Neuron (in vitro differentiated cells): ENCODE data around the gene ATP2C2.
"Not testable (repeated sequence)": the region's sequence is repeated elsewhere in the genome, so short reads cannot be mapped to it uniquely, and the experiment has no call there.

Experiments
- H2AFZ ChIP-seq: one replicate; pipeline ENCODE4 v1.6.1; 2013; ENCODE audit warnings: low read depth, mild to moderate bottlenecking, inconsistent platforms, low read length, moderate library complexity
- H3K27me3 ChIP-seq: one replicate; pipeline ENCODE4 v1.6.1; 2013; ENCODE audit warnings: low read length; ENCODE audit not compliant: insufficient read depth
- H3K36me3 ChIP-seq: one replicate; pipeline ENCODE4 v1.6.1; 2013; ENCODE audit warnings: low read length; ENCODE audit not compliant: insufficient read depth
- H3K4me1 ChIP-seq: one replicate; pipeline ENCODE4 v1.6.1; 2013; ENCODE audit warnings: low read length; ENCODE audit not compliant: insufficient read depth
- H3K4me3 ChIP-seq: 2 replicates; pipeline ENCODE4 v1.5.1; 2013; ENCODE audit warnings: mild to moderate bottlenecking, low read length, moderate library complexity
- H3K9me3 ChIP-seq: one replicate; pipeline ENCODE4 v1.6.1; 2013; ENCODE audit warnings: low read length

The ATP2C2 gene

DNA sequence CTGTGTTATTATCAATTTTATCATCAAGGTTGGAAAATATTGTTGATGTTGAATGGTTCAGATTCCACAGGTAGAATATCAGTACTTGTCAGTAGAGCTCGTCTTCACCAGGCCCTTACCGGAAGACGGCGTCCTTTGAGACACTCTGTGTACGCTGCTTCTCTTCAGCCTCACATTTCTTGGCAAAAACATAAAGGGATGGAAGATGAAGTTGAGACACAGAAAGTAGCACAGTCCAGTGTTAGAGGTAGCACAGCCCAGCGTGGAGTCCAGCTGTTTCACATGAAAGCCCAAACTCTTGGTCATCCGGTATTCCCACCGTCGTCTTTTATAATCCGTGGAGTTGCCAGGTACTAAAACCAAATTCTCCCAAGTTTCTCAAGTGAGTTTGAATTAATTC, 30.4 kb downstream of the ATP2C2 start:
- Histone ChIP-seq H3K4me1 (peaks cover 2% of the 10 kb centered on the region), H2AFZ (no peak overlapping the region), H3K9me3 (no peaks in the 10 kb centered on the region), H3K4me3 (no peak overlapping the region), H3K36me3 (no peaks in the 10 kb centered on the region), H3K27me3 (no peaks in the 10 kb centered on the region)

DNA sequence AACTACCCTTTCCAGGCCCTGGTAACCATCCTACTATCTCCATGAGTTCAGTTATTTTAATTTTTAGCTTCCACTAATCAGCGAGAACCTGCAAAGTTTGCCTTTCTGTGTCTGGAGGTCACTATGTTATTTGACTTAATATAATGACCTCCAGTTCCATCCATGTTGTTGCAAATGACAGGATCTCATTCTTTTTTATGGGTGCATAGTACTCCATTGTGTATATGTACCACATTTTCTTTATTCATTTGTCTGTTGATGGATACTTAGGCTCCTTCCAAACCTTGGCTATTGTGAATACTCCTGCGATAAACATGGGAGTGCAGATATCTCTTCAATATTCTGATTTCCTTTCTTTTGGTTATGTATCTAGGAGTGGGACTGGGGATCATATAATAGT, 31.6 kb downstream of the ATP2C2 start:
- H3K36me3 ChIP-seq, H3K4me1 ChIP-seq, H3K9me3 ChIP-seq, H2AFZ ChIP-seq, H3K4me3 ChIP-seq, H3K27me3 ChIP-seq: not testable (repeated sequence)

DNA sequence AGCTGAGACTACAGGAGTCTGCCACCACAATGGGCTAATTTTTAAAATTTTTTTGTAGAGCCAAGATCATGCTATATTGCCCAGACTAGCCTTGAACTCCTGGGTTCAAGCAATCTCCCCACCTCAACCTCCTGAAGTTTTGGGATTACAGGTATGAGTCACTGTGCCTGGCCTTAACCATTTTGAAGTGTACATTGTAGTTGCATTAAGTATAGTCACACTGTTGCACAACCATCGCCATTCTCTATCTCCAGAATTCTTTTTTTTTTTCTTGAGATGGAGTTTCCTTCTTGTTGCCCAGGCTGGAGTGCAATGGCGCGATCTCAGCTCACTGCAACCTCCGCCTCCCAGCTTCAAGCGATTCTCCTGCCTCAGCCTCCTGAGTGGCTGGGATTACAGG, 35.1 kb downstream of the ATP2C2 start:
- not testable (repeated sequence) for H2AFZ ChIP-seq, H3K4me1 ChIP-seq, H3K36me3 ChIP-seq, H3K4me3 ChIP-seq, H3K9me3 ChIP-seq, H3K27me3 ChIP-seq

DNA sequence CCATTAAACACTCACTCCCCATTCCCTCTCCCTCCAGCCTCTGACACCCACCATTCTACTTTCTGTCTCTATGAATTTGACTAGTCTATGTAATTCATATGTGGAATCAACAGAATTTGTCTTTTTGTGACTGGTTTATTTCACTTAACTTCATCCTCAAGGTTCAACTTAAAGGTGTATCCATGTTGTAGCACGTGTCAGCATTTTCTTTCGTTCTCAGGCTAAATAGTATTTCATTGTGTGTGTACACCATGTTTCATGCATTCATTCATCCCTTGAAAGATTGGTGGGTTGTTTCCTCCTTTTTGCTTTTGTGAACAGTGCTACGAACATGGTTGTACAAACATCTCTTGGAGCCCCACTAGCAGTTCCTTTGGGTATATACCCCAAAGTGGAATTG, 36.0 kb downstream of the ATP2C2 start:
- H3K4me3 ChIP-seq: no peak overlapping the region
- no peaks in the 10 kb centered on the region for H3K9me3 ChIP-seq
- peaks cover 14% of the 10 kb centered on the region for H3K4me1 ChIP-seq
- H2AFZ ChIP-seq: no peak overlapping the region
- no peaks in the 10 kb centered on the region for H3K27me3 ChIP-seq
- no peaks in the 10 kb centered on the region for H3K36me3 ChIP-seq

DNA sequence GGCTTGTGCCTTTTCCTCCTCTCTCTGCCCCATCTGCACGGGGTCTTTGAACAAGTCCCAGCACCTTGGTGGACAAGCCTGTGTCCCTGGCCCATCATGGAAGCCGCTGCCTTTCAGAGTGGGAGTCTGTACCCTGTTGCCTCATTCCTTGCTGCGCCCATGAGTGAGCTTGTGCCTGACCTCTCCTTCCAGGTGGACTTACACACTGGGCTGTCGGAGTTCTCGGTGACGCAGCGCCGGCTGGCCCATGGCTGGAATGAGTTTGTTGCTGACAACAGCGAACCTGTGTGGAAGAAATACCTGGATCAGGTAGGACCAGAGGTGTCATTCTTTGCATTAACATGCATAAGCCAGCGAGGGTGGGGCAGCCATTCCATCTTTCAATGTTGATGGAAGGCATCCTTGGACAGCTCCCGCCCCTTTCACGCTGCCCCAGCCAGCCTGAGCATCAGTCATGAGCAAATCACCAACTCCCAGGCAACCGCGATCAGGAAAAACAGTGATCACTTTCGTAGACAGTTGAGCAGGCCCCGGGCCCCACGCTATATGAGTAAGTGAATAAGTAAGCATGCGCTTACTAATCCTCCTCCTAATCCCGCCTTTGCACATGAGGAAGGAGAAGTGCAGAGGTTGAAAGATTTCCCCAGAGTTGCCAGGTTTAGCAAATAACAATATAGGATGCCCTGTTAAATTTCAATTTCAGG, 36.8 kb downstream of the ATP2C2 start:
- Histone ChIP-seq H3K4me3 (no peak overlapping the region), H2AFZ (no peak overlapping the region), H3K36me3 (no peaks in the 10 kb centered on the region), H3K9me3 (no peaks in the 10 kb centered on the region), H3K4me1 (peaks cover 14% of the 10 kb centered on the region), H3K27me3 (no peaks in the 10 kb centered on the region)

DNA sequence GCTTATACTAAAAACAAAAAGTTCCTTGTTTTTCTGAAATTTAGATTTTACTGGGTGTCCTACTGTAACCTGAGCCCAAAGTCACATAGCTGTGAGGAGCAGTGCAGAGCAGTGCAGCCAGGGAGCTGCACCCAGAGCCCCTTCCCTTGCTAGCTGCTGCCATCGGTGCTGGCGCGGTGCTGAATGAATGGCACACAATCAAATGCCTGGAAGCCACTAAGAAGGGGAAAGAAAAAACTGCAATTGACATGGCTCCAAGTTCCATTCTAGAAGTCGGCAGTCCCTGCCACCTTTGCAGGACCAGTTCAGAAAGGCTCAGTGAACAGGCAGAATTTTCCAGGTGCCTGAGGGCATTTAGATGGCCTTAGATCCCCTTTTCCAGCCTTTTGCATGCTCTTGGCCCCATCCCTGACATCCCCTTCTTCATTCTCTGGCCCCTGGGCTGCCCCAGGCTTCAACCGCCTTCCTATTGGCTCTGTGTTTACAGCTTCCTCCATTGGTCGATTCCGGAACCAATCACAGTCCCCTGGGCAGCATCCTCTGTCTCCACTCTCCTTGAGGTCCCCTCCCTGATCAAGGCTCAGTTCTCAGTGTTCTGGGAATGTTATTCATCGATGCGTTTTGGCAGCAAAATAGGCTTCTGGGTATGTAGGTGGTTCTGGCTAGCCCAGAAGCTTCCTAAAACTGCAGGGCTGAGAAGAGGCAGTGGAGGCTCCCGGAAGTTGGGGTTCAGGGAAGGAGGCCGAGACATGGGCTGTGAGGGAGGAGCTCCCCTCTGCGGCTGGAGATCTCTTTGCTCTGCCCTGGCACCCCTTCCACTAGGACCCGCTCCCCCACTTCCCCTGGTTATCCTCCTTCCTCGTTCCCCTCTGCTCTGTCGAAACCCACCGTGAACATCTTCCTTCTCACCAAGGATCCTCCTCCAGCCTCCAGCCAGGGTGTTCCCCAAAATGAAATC, 37.9 kb downstream of the ATP2C2 start:
- no peaks in the 10 kb centered on the region for H3K9me3 ChIP-seq
- peaks cover 14% of the 10 kb centered on the region for H3K4me1 ChIP-seq
- no peak overlapping the region for H3K4me3 ChIP-seq
- H3K27me3 ChIP-seq: no peaks in the 10 kb centered on the region
- no peak overlapping the region for H2AFZ ChIP-seq
- no peaks in the 10 kb centered on the region for H3K36me3 ChIP-seq

DNA sequence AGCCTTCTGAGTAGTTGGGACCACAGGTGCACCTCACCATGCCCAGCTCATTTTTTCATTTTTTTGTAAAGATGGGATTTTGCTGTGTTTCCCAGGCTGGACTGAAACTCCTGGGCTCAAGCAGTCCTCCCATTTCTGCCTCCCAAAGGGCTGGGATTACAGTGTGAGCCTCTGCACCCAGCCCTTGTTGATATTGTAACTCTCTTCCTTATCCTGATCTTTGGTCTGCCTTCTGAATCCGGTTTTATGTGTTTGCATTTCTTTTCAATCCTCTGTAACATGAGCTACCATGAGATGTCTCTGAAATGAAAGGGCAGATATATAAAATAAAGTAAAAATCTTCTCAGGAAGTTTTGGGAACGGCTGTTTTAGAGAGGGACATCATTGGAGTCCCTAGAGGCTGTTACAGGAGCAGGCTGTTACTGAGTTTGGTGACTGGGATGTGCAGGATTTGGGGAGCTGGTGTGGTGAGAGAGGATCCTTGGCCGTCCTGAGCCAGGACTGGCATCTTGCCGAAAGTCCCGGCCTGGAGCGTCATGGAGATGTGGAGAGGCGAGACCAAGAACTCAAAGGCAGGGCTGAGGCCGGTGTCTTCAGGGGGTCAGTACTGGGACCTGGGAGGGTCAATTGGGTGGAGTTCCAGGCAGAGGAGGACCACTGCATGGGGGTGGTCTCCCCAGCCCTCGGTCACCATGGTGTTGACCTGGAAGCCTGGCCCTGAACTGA, 39.4 kb downstream of the ATP2C2 start:
- H3K36me3 ChIP-seq: no peaks in the 10 kb centered on the region
- H3K27me3 ChIP-seq: no peaks in the 10 kb centered on the region
- no peak overlapping the region for H3K4me3 ChIP-seq
- H2AFZ ChIP-seq: no peak overlapping the region
- H3K4me1 ChIP-seq: peaks cover 14% of the 10 kb centered on the region
- no peaks in the 10 kb centered on the region for H3K9me3 ChIP-seq

DNA sequence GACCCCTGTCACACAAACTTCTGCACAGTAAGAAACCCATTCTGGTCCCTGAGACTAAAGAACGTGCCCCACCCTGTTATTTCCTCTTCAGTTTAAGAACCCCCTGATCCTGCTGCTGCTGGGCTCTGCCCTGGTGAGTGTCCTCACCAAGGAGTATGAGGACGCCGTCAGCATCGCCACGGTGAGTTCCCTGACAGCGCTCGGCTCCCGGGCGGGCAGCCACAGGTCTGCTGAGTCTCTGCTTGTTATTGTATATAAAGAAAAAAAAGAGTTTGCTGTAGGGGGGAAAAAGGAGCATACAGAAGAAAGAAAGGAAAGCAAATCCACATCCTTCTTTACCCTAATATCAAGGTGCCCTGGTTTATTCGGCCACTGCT, 40.0 kb downstream of the ATP2C2 start:
- no peaks in the 10 kb centered on the region for H3K27me3 ChIP-seq
- H2AFZ ChIP-seq: no peak overlapping the region
- no peak overlapping the region for H3K4me3 ChIP-seq
- peaks cover 14% of the 10 kb centered on the region for H3K4me1 ChIP-seq
- H3K9me3 ChIP-seq: no peaks in the 10 kb centered on the region
- no peaks in the 10 kb centered on the region for H3K36me3 ChIP-seq

DNA sequence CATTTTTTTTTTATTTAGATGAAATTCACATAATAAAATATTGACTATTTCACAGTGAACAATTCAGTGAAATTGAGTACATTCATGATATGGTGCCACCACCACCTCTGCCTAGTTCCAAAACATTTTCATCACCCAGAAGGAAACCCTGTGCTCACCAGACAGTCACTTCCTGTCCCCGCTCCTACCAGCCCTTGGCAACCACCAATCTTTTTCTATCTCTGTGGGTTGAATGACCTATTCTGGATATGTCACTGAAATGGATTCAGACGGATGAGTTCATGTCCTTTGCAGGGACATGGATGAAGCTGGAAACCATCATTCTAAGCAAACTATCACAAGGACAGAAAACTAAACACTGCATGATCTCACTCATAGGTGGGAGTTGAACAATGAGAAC, 40.5 kb downstream of the ATP2C2 start:
- Histone ChIP-seq H3K27me3 (no peaks in the 10 kb centered on the region), H3K4me1 (peaks cover 14% of the 10 kb centered on the region), H3K4me3 (no peak overlapping the region), H2AFZ (no peak overlapping the region), H3K36me3 (no peaks in the 10 kb centered on the region), H3K9me3 (no peaks in the 10 kb centered on the region)

DNA sequence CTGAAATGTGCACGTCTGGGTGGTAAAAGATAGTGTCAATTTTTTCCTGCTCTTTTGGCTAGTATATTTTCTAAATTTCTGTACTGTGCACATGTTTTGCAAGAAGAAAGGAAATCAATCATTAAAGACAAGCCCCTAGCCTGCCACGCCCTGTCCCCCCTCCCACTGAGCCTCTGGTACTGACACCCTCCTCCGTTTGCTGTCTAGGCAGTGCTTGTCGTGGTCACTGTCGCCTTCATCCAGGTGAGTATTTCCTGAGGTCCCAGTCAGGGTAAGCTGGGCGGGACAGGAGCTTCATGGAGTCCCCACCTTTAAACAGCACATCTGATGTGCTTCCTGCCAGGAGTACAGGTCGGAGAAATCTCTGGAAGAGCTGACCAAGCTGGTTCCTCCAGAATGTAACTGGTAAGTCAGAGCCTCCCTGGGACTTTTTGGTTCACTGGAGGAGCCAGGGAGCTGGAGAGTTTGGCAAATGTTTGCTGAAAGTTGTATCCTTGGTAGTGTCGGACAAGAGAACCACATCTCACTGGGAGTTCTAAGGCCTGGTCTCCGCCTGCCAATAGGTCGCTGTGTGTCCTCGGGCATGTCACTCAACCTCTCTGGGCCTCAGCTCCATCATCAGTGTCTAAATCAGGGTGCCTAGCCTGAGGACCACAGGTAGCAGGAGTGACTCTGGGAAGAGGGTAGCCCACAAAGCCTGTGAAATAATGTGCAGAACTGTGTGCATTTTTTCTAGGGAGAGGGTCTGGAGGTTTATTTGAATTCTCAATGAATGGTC, 42.2 kb downstream of the ATP2C2 start:
- Histone ChIP-seq H3K4me1 (peaks cover 24% of the 10 kb centered on the region), H3K27me3 (no peaks in the 10 kb centered on the region), H2AFZ (no peak overlapping the region), H3K36me3 (no peaks in the 10 kb centered on the region), H3K9me3 (no peaks in the 10 kb centered on the region), H3K4me3 (no peak overlapping the region)

DNA sequence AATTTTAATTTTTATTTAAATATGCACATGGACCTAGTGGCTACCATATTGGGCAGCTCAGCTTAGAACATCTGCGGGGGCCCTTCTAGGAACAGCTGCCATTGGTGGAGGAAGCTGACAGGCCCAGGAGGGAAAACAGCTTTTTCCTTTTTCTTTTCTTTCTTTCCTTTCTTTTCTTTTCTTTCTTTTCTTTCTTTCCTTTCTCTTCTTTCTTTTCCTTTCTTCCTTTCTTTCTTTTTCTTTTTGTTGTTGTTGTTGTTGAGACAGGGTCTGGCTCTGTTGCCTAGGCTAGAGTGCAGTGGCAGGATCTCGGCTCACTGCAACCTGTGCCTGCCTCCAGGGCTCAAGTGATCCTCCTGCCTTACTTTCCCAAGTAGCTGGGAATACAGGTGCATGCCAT, 43.4 kb downstream of the ATP2C2 start:
- no peaks in the 10 kb centered on the region for H3K36me3 ChIP-seq
- no peaks in the 10 kb centered on the region for H3K9me3 ChIP-seq
- H3K4me1 ChIP-seq: peaks cover 25% of the 10 kb centered on the region
- H3K27me3 ChIP-seq: no peaks in the 10 kb centered on the region
- no peak overlapping the region for H2AFZ ChIP-seq
- H3K4me3 ChIP-seq: no peak overlapping the region

DNA sequence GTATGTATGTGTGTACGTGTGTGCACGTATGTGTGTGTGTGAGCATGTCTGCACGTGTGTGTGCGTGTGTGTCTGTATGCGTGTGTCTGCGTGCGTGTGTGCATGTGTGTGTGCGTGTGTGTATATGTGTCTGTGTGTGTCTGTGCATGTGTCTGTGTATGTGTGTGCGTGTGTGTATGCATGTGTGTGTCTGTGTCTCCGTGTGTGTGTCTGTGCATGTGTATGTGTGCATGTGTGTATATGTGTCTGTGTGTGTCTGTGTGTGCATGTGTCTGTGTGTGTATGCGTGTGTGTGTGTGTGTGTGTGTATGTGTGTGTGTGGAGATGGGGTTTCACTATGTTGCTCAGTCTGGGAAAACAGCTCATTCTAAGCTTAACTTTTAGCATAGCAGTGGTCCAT, 43.9 kb downstream of the ATP2C2 start:
- Histone ChIP-seq H3K9me3 (no peaks in the 10 kb centered on the region), H3K27me3 (no peaks in the 10 kb centered on the region), H3K4me3 (no peak overlapping the region), H2AFZ (no peak overlapping the region), H3K36me3 (no peaks in the 10 kb centered on the region), H3K4me1 (peaks cover 25% of the 10 kb centered on the region)
